ENCODE data around the gene ROS1.
"Not testable (repeated sequence)": the region's sequence is repeated elsewhere in the genome, so short reads cannot be mapped to it uniquely, and the experiment has no call there.

DNA sequence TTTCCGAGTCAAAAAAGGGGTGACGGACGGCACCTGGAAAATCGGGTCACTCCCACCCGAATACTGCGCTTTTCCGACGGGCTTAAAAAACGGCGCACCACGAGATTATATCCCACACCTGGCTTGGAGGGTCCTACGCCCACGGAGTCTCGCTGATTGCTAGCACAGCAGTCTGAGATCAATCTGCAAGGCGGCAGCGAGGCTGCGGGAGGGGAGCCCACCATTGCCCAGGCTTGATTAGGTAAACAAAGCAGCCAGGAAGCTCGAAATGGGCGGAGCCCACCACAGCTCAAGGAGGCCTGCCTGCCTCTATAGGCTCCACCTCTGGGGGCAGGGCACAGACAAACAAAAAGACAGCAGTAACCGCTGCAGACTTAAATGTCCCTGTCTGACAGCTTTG, 180.8 kb downstream of the ROS1 start:
- not testable (repeated sequence) for TF ChIP-seq CTCF (IDR thresholded peaks at IDR 0.05; ENCODE audit: insufficient read depth, low read depth, low read length); EZH2 (IDR thresholded peaks at IDR 0.05; ENCODE audit: insufficient read depth, low read length)
